ENCODE measurements around the gene KLK12. TPM values are rescaled to one million over a fixed set of nuclear protein-coding genes. Genes with fewer than 3 reads are reported as not detected.

KLK12 gene
- polyA plus RNA-seq, 4 donors = 1.4 to 10.6 (median 2.7) TPM; not detected in 1

- WGBS, 3 donors = 82 to 91% (median 82%) methylated on average over 6 of the region's 6 CpGs
- Histone ChIP-seq H3K27ac (ENCODE audit: low read depth in 1 of 3, low read length in 2 of 3) (no peak overlapping the region), H3K36me3 (ENCODE audit: control insufficient read depth in 3 of 3, insufficient read depth in 2 of 3, low read depth in 1 of 3, low read length in 3 of 3) (no peaks in the 10 kb centered on the region), H3K4me1 (ENCODE audit: control insufficient read depth in 3 of 3, insufficient read depth in 2 of 3, low read depth in 1 of 3, low read length in 2 of 3) (no peaks in the 10 kb centered on the region), H3K9me3 (ENCODE audit: control insufficient read depth in 2 of 2, insufficient read depth in 1 of 2, low read depth in 1 of 2, low read length in 1 of 2) (no peaks in the 10 kb centered on the region), H3K27me3 (ENCODE audit: control insufficient read depth in 3 of 3, insufficient read depth in 3 of 3, low read length in 3 of 3) (no peaks in the 10 kb centered on the region), H3K4me3 (ENCODE audit: low read depth in 1 of 3, low read length in 3 of 3) (no peak overlapping the region)
- FAIRE-seq = no peak
- DNase-seq = no peak
Measured at GRCh38 chr19:51040151-51040550, 5.3 kb upstream of the KLK12 start.

- FAIRE-seq (no peak), DNase-seq (no peak)
- peaks cover 0 to 4% (median 0%) of the 10 kb centered on the region in 3 donors for H3K27me3 ChIP-seq (ENCODE audit: control insufficient read depth in 3 of 3, insufficient read depth in 3 of 3, low read length in 3 of 3)
- no peak overlapping the region for H3K27ac ChIP-seq (ENCODE audit: low read depth in 1 of 3, low read length in 2 of 3)
- no peaks in the 10 kb centered on the region for H3K36me3 ChIP-seq (ENCODE audit: control insufficient read depth in 3 of 3, insufficient read depth in 2 of 3, low read depth in 1 of 3, low read length in 3 of 3)
- no peaks in the 10 kb centered on the region for H3K9me3 ChIP-seq (ENCODE audit: control insufficient read depth in 2 of 2, insufficient read depth in 1 of 2, low read depth in 1 of 2, low read length in 1 of 2)
- H3K4me3 ChIP-seq (ENCODE audit: low read depth in 1 of 3, low read length in 3 of 3) = no peak overlapping the region
- WGBS, 3 donors = 35 to 58% (median 47%) methylated on average over 9 of the region's 9 CpGs
- no peaks in the 10 kb centered on the region for H3K4me1 ChIP-seq (ENCODE audit: control insufficient read depth in 3 of 3, insufficient read depth in 2 of 3, low read depth in 1 of 3, low read length in 2 of 3)
Measured at GRCh38 chr19:51036519-51036918, 1.7 kb upstream of the KLK12 start.

- Histone ChIP-seq H3K9me3 (ENCODE audit: control insufficient read depth in 2 of 2, insufficient read depth in 1 of 2, low read depth in 1 of 2, low read length in 1 of 2) (no peaks in the 10 kb centered on the region), H3K4me3 (ENCODE audit: low read depth in 1 of 3, low read length in 3 of 3) (no peak overlapping the region), H3K27ac (ENCODE audit: low read depth in 1 of 3, low read length in 2 of 3) (no peak overlapping the region), H3K36me3 (ENCODE audit: control insufficient read depth in 3 of 3, insufficient read depth in 2 of 3, low read depth in 1 of 3, low read length in 3 of 3) (no peaks in the 10 kb centered on the region), H3K4me1 (ENCODE audit: control insufficient read depth in 3 of 3, insufficient read depth in 2 of 3, low read depth in 1 of 3, low read length in 2 of 3) (no peaks in the 10 kb centered on the region), H3K27me3 (ENCODE audit: control insufficient read depth in 3 of 3, insufficient read depth in 3 of 3, low read length in 3 of 3) (peaks cover 0 to 8% (median 0%) of the 10 kb centered on the region in 3 donors)
- FAIRE-seq = no peak
- DNase-seq = no peak
- 91 to 93% (median 92%) methylated on average over 25 to 28 of the region's 28 CpGs for WGBS, 3 donors
Measured at GRCh38 chr19:51031880-51032225, 2.9 kb downstream of the KLK12 start.

GRCh38 chr19:51031220-51031879 is 3.5 kb downstream of the KLK12 start:
- no peak for FAIRE-seq
- H3K27me3 ChIP-seq (ENCODE audit: control insufficient read depth in 3 of 3, insufficient read depth in 3 of 3, low read length in 3 of 3) = peaks cover 0 to 8% (median 0%) of the 10 kb centered on the region in 3 donors
- WGBS, 3 donors = 69 to 87% (median 72%) methylated on average over 7 of the region's 7 CpGs

GRCh38 chr19:51030631-51031030 is 4.2 kb downstream of the KLK12 start:
- H3K27ac ChIP-seq (ENCODE audit: low read depth in 1 of 3, low read length in 2 of 3) = no peak overlapping the region
- H3K9me3 ChIP-seq (ENCODE audit: control insufficient read depth in 2 of 2, insufficient read depth in 1 of 2, low read depth in 1 of 2, low read length in 1 of 2) = no peaks in the 10 kb centered on the region
- no peak overlapping the region for H3K4me3 ChIP-seq (ENCODE audit: low read depth in 1 of 3, low read length in 3 of 3)
- H3K36me3 ChIP-seq (ENCODE audit: control insufficient read depth in 3 of 3, insufficient read depth in 2 of 3, low read depth in 1 of 3, low read length in 3 of 3) = no peaks in the 10 kb centered on the region
- peaks cover 0 to 8% (median 0%) of the 10 kb centered on the region in 3 donors for H3K27me3 ChIP-seq (ENCODE audit: control insufficient read depth in 3 of 3, insufficient read depth in 3 of 3, low read length in 3 of 3)
- 75 to 81% (median 78%) methylated on average over 13 of the region's 13 CpGs for WGBS, 3 donors
- no peaks in the 10 kb centered on the region for H3K4me1 ChIP-seq (ENCODE audit: control insufficient read depth in 3 of 3, insufficient read depth in 2 of 3, low read depth in 1 of 3, low read length in 2 of 3)
- FAIRE-seq (no peak), DNase-seq (no peak)

More at GRCh38 chr19:51031220-51031879, 3.5 kb downstream of the KLK12 start:
- Histone ChIP-seq H3K36me3 (ENCODE audit: control insufficient read depth in 3 of 3, insufficient read depth in 2 of 3, low read depth in 1 of 3, low read length in 3 of 3) (no peaks in the 10 kb centered on the region), H3K9me3 (ENCODE audit: control insufficient read depth in 2 of 2, insufficient read depth in 1 of 2, low read depth in 1 of 2, low read length in 1 of 2) (no peaks in the 10 kb centered on the region), H3K27ac (ENCODE audit: low read depth in 1 of 3, low read length in 2 of 3) (no peak overlapping the region), H3K4me1 (ENCODE audit: control insufficient read depth in 3 of 3, insufficient read depth in 2 of 3, low read depth in 1 of 3, low read length in 2 of 3) (no peaks in the 10 kb centered on the region), H3K4me3 (ENCODE audit: low read depth in 1 of 3, low read length in 3 of 3) (no peak overlapping the region)
- DNase-seq = no peak

- Histone ChIP-seq H3K4me3 (ENCODE audit: low read depth in 1 of 3, low read length in 3 of 3) (no peak overlapping the region), H3K27ac (ENCODE audit: low read depth in 1 of 3, low read length in 2 of 3) (no peak overlapping the region), H3K4me1 (ENCODE audit: control insufficient read depth in 3 of 3, insufficient read depth in 2 of 3, low read depth in 1 of 3, low read length in 2 of 3) (no peaks in the 10 kb centered on the region), H3K27me3 (ENCODE audit: control insufficient read depth in 3 of 3, insufficient read depth in 3 of 3, low read length in 3 of 3) (peaks cover 0 to 10% (median 0%) of the 10 kb centered on the region in 3 donors), H3K36me3 (ENCODE audit: control insufficient read depth in 3 of 3, insufficient read depth in 2 of 3, low read depth in 1 of 3, low read length in 3 of 3) (no peaks in the 10 kb centered on the region), H3K9me3 (ENCODE audit: control insufficient read depth in 2 of 2, insufficient read depth in 1 of 2, low read depth in 1 of 2, low read length in 1 of 2) (no peaks in the 10 kb centered on the region)
- FAIRE-seq (no peak), DNase-seq (no peak)
- WGBS, 3 donors = 62 to 83% (median 64%) methylated on average over 2 of the region's 2 CpGs
Measured at GRCh38 chr19:51029718-51030117, 5.1 kb downstream of the KLK12 start.

- no peaks in the 10 kb centered on the region for H3K36me3 ChIP-seq (ENCODE audit: control insufficient read depth in 3 of 3, insufficient read depth in 2 of 3, low read depth in 1 of 3, low read length in 3 of 3)
- H3K27ac ChIP-seq (ENCODE audit: low read depth in 1 of 3, low read length in 2 of 3) = no peak overlapping the region
- peaks cover 0 to 10% (median 0%) of the 10 kb centered on the region in 3 donors for H3K27me3 ChIP-seq (ENCODE audit: control insufficient read depth in 3 of 3, insufficient read depth in 3 of 3, low read length in 3 of 3)
- 41 to 62% (median 56%) methylated on average over 5 of the region's 5 CpGs for WGBS, 3 donors
- H3K4me3 ChIP-seq (ENCODE audit: low read depth in 1 of 3, low read length in 3 of 3) = no peak overlapping the region
- H3K9me3 ChIP-seq (ENCODE audit: control insufficient read depth in 2 of 2, insufficient read depth in 1 of 2, low read depth in 1 of 2, low read length in 1 of 2) = no peaks in the 10 kb centered on the region
- FAIRE-seq = no peak
- no peaks in the 10 kb centered on the region for H3K4me1 ChIP-seq (ENCODE audit: control insufficient read depth in 3 of 3, insufficient read depth in 2 of 3, low read depth in 1 of 3, low read length in 2 of 3)
- no peak for DNase-seq
Measured at GRCh38 chr19:51027873-51028272, 6.9 kb downstream of the KLK12 start.

GRCh38 chr19:51027126-51027806 is 7.5 kb downstream of the KLK12 start:
- Histone ChIP-seq H3K4me3 (ENCODE audit: low read depth in 1 of 3, low read length in 3 of 3) (no peak overlapping the region), H3K36me3 (ENCODE audit: control insufficient read depth in 3 of 3, insufficient read depth in 2 of 3, low read depth in 1 of 3, low read length in 3 of 3) (no peaks in the 10 kb centered on the region), H3K9me3 (ENCODE audit: control insufficient read depth in 2 of 2, insufficient read depth in 1 of 2, low read depth in 1 of 2, low read length in 1 of 2) (no peaks in the 10 kb centered on the region), H3K4me1 (ENCODE audit: control insufficient read depth in 3 of 3, insufficient read depth in 2 of 3, low read depth in 1 of 3, low read length in 2 of 3) (no peaks in the 10 kb centered on the region), H3K27me3 (ENCODE audit: control insufficient read depth in 3 of 3, insufficient read depth in 3 of 3, low read length in 3 of 3) (peaks cover 0 to 10% (median 0%) of the 10 kb centered on the region in 3 donors), H3K27ac (ENCODE audit: low read depth in 1 of 3, low read length in 2 of 3) (no peak overlapping the region)
- 17 to 35% (median 27%) methylated on average over 12 to 14 of the region's 14 CpGs for WGBS, 3 donors
- FAIRE-seq (no peak), DNase-seq (no peak)

- H3K27ac ChIP-seq (ENCODE audit: low read depth in 1 of 3, low read length in 2 of 3) = no peak within 1 kb of the TSS
- 13 to 79% (median 45%) methylated on average over 3 to 11 of the region's 11 CpGs for WGBS, 3 donors
- no peaks in the 10 kb centered on the region for H3K4me1 ChIP-seq (ENCODE audit: control insufficient read depth in 3 of 3, insufficient read depth in 2 of 3, low read depth in 1 of 3, low read length in 2 of 3)
- H3K27me3 ChIP-seq (ENCODE audit: control insufficient read depth in 3 of 3, insufficient read depth in 3 of 3, low read length in 3 of 3) = peaks cover 0 to 10% (median 0%) of the 10 kb centered on the region in 3 donors
- H3K36me3 ChIP-seq (ENCODE audit: control insufficient read depth in 3 of 3, insufficient read depth in 2 of 3, low read depth in 1 of 3, low read length in 3 of 3) = no peaks in the 10 kb centered on the region
- no peak for FAIRE-seq
- no peak within 1 kb of the TSS for H3K4me3 ChIP-seq (ENCODE audit: low read depth in 1 of 3, low read length in 3 of 3)
- DNase-seq = no peak
- H3K9me3 ChIP-seq (ENCODE audit: control insufficient read depth in 2 of 2, insufficient read depth in 1 of 2, low read depth in 1 of 2, low read length in 1 of 2) = no peaks in the 10 kb centered on the region
Measured at GRCh38 chr19:51026554-51026831, 8.3 kb downstream of the KLK12 start, which contains the start of gene KLK11. TSS of gene KLK11 (minus strand) at chr19:51026616. CDS start at chr19:51025631, 985 bp downstream.
